Neutrophil (primary cell): ENCODE data around the gene MTCH1.
A peak's percentile ranks its signal among the peaks of the same experiment; 100 is the strongest.

Experiments used
- H3K27ac ChIP-seq: fragments of 200-600 bp; sonication (generic); 2 replicates; pipeline ENCODE4 v1.5.1; 2016; ENCODE audit warnings: mild to moderate bottlenecking, moderate library complexity
- H3K27me3 ChIP-seq: fragments of 200-600 bp; sonication (generic); 2 replicates; pipeline ENCODE4 v1.6.0; 2016; ENCODE audit warnings: mild to moderate bottlenecking
- H3K36me3 ChIP-seq: fragments of 200-600 bp; sonication (generic); 2 replicates; pipeline ENCODE4 v1.5.1; 2017
- H3K4me1 ChIP-seq, 2 experiments: fragments of 200-600 bp in 1 of 2; sonication (generic) in 1 of 2; 1 replicate in 1 of 2; 2 replicates in 1 of 2; pipeline versions ENCODE4 v1.5.1 to v1.6.1; 2013 to 2016; ENCODE audit warnings: low read depth in 1 of 2, low read length in 1 of 2, mild to moderate bottlenecking in 1 of 2, moderate library complexity in 1 of 2; ENCODE audit not compliant: control insufficient read depth in 1 of 2, insufficient read depth in 1 of 2
- H3K4me3 ChIP-seq, 2 experiments: fragments of 200-600 bp in 1 of 2; sonication (generic) in 1 of 2; 1 replicate in 1 of 2; 2 replicates in 1 of 2; pipeline ENCODE4 v1.5.1; 2013 to 2016; ENCODE audit warnings: low read depth in 1 of 2, low read length in 1 of 2, mild to moderate bottlenecking in 1 of 2, moderate library complexity in 1 of 2
- H3K9me3 ChIP-seq: fragments of 200-600 bp; sonication (generic); 2 replicates; pipeline ENCODE4 v1.5.1; 2016
- CTCF ChIP-seq: fragments of 200-600 bp; sonication (generic); IDR thresholded peaks from 2 replicates; pipeline ENCODE4 v1.5.1; 2016; ENCODE audit warnings: antibody characterized with exemption

The MTCH1 gene

GRCh38 chr6:37029249-37029971, 43.4 kb upstream of the MTCH1 start:
- Histone ChIP-seq H3K27me3 (no peaks in the 10 kb centered on the region), H3K4me1 (peaks cover 33 to 39% of the 10 kb centered on the region in 2 experiments), H3K4me3 (peak overlapping the region in 1 of 2 experiments; percentile 39), H3K9me3 (no peaks in the 10 kb centered on the region), H3K36me3 (no peaks in the 10 kb centered on the region), H3K27ac (peak overlapping the region; percentile 95)
- peak; percentile 90 for TF ChIP-seq CTCF

GRCh38 chr6:37027811-37028469, 41.9 kb upstream of the MTCH1 start:
- Histone ChIP-seq H3K27ac (no peak overlapping the region), H3K27me3 (no peaks in the 10 kb centered on the region), H3K4me3 (no peak overlapping the region), H3K9me3 (no peaks in the 10 kb centered on the region), H3K4me1 (peaks cover 22 to 27% of the 10 kb centered on the region in 2 experiments), H3K36me3 (no peaks in the 10 kb centered on the region)
- no peak for TF ChIP-seq CTCF

GRCh38 chr6:37027036-37027720, 41.2 kb upstream of the MTCH1 start:
- Histone ChIP-seq H3K27me3 (no peaks in the 10 kb centered on the region), H3K4me1 (peaks cover 22 to 27% of the 10 kb centered on the region in 2 experiments), H3K27ac (no peak overlapping the region), H3K9me3 (no peaks in the 10 kb centered on the region), H3K4me3 (no peak overlapping the region), H3K36me3 (no peaks in the 10 kb centered on the region)
- TF ChIP-seq CTCF: no peak

GRCh38 chr6:37025621-37026466, 39.8 kb upstream of the MTCH1 start:
- no peak overlapping the region for H3K4me3 ChIP-seq
- H3K27ac ChIP-seq: no peak overlapping the region
- peaks cover 22 to 33% of the 10 kb centered on the region in 2 experiments for H3K4me1 ChIP-seq
- H3K27me3 ChIP-seq: no peaks in the 10 kb centered on the region
- no peak for TF ChIP-seq CTCF
- H3K36me3 ChIP-seq: no peaks in the 10 kb centered on the region
- H3K9me3 ChIP-seq: no peaks in the 10 kb centered on the region

GRCh38 chr6:37024656-37025337, 38.8 kb upstream of the MTCH1 start:
- Histone ChIP-seq H3K27ac (no peak overlapping the region), H3K27me3 (no peaks in the 10 kb centered on the region), H3K4me3 (no peak overlapping the region), H3K36me3 (no peaks in the 10 kb centered on the region), H3K4me1 (peaks cover 12 to 25% of the 10 kb centered on the region in 2 experiments), H3K9me3 (no peaks in the 10 kb centered on the region)
- TF ChIP-seq CTCF: no peak
